Activated CD4-positive, alpha-beta T cell treated with anti-CD3 and anti-CD28 coated beads, Interleukin-2, amount 50 U/mL, for 16 hours (primary cell): ENCODE measurements around the gene BCL2.
A peak's percentile ranks its signal among the peaks of the same experiment; 100 is the strongest.
"Not testable (repeated sequence)": the region's sequence is repeated elsewhere in the genome, so short reads cannot be mapped to it uniquely, and the experiment has no call there.

Experiments used
- DNase-seq: peaks from one replicate; pipeline ENCODE4 v3.0.0-alpha.2; 2020

The BCL2 gene

GRCh38 chr18:63257453-63257852, 62.1 kb downstream of the BCL2 start:
- DNase-seq = no peak

- no peak for DNase-seq
Observed at GRCh38 chr18:63255435-63255834, 64.1 kb downstream of the BCL2 start.

- no peak for DNase-seq
Observed at GRCh38 chr18:63254716-63255399, 64.7 kb downstream of the BCL2 start.

- no peak for DNase-seq
Observed at GRCh38 chr18:63253428-63254372, 65.9 kb downstream of the BCL2 start.

GRCh38 chr18:63253014-63253413, 66.6 kb downstream of the BCL2 start:
- DNase-seq = no peak

GRCh38 chr18:63249771-63250170, 69.8 kb downstream of the BCL2 start:
- no peak for DNase-seq

GRCh38 chr18:63247926-63248325, 71.6 kb downstream of the BCL2 start:
- no peak for DNase-seq

GRCh38 chr18:63247506-63247905, 72.1 kb downstream of the BCL2 start:
- no peak for DNase-seq

GRCh38 chr18:63245600-63245999, 74.0 kb downstream of the BCL2 start:
- no peak for DNase-seq

- DNase-seq = no peak
Observed at GRCh38 chr18:63244607-63245006, 75.0 kb downstream of the BCL2 start.

GRCh38 chr18:63241760-63242159, 77.8 kb downstream of the BCL2 start:
- no peak for DNase-seq

GRCh38 chr18:63241317-63241712, 78.3 kb downstream of the BCL2 start:
- no peak for DNase-seq

- DNase-seq = no peak
Observed at GRCh38 chr18:63240531-63241316, 78.8 kb downstream of the BCL2 start.

- no peak for DNase-seq
Observed at GRCh38 chr18:63238693-63239075, 80.9 kb downstream of the BCL2 start.

GRCh38 chr18:63237881-63238692, 81.5 kb downstream of the BCL2 start:
- no peak for DNase-seq

- DNase-seq = no peak
Observed at GRCh38 chr18:63236921-63237846, 82.4 kb downstream of the BCL2 start.

- no peak for DNase-seq
Observed at GRCh38 chr18:63236406-63236805, 83.2 kb downstream of the BCL2 start.

GRCh38 chr18:63235920-63236319, 83.6 kb downstream of the BCL2 start:
- DNase-seq = not testable (repeated sequence)

GRCh38 chr18:63234841-63235240, 84.7 kb downstream of the BCL2 start:
- peak; percentile 37 for DNase-seq

GRCh38 chr18:63234432-63234831, 85.1 kb downstream of the BCL2 start:
- no peak for DNase-seq

- DNase-seq = no peak
Observed at GRCh38 chr18:63233334-63233733, 86.2 kb downstream of the BCL2 start.
